Measurements from ENCODE around the gene PALD1.
"Not testable (repeated sequence)": the region's sequence is repeated elsewhere in the genome, so short reads cannot be mapped to it uniquely, and the experiment has no call there.

PALD1 gene

DNA sequence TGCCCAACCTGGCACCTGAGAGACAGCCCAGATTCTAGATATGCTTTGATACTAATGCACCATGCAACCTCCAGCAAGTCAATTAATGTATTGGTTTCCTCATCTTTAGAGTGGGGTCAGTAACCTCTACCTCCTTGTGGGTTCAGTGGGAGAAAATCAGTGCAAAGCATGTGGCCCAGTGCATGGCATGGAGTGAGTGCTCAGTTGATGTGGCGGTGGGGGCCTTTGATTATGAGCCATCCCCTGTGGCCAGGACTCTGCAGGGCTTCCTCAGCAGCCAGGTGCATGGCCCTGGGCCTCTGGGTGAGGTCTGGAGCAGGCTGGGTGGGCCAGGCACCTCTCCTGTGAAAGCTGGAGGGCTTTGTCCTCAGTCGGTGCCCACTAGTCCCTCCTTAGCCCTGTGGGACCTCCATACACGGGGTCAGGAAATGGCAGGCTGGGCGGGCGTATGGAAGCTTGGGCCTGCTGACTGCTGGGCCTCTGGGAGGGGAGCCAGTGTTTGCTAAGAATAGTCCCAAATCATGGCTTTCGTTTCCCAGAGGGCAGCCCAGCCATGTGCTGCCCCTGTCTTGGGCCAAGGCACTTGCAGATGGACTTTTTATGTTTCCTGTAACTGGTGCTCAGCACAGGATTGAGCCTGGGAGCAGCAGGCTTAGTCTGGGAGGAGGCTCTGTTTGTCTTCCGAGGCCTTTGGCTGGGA, 3.4 kb downstream of the PALD1 start:
- no peak for DNase-seq (ENCODE audit: low read depth, low spot score)

DNA sequence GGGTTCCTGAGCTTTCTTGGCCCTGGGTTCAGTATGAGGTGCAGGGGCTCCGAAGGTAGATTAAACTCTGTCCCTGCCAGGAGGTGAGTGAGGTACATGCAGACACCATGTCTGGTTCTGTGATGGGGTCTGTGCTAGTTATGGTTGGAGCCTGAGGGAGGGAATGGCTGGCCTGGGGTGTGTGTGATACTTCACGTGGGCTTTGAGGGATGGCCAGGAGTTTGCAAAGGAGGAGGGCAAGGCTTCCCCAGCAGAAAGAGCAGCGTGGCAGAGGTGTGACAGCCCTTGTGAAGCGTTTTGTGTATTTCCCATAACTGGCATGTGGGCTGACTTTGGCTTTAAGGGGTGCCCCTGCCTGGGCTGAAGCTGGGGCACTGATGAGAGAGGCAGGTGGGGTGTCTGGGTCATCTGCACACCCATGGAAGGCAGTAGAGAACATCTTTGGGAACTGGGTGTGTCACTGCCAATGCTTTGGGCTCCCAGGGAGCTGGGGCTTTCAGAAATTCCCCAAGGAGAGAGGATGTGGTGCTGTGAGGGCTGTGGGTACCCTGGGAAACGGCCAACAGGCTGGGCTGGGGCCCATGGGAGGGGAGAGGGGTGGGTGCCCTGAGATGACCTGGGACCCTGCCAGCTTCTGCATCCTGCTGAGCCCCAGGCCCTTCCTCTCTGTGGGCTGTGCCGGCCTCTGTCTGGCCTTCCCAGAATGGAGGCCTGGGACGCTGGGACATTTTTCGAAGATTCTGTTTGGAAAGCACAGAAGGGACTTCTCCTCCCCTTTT, 4.6 kb downstream of the PALD1 start:
- DNase-seq (ENCODE audit: low read depth, low spot score) = no peak

DNA sequence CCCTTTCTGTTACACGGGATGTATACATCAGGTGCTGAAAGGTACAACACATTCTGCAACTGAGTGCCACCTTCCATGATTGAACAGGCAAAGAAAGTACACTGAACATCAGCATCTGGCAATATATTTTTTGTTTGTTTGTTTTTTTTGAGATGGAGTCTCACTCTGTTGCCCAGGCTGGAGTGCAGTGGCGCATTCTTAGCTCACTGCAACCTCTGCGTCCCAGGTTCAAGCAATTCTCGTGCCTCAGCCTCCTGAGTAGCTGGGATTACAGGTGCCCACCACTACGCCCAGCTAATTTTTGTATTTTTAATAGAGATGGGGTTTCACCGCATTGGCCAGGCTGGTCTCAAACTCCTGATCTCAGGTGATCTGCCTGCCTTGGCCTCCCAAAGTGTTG, 5.3 kb downstream of the PALD1 start:
- DNase-seq (ENCODE audit: low read depth, low spot score) = not testable (repeated sequence)

DNA sequence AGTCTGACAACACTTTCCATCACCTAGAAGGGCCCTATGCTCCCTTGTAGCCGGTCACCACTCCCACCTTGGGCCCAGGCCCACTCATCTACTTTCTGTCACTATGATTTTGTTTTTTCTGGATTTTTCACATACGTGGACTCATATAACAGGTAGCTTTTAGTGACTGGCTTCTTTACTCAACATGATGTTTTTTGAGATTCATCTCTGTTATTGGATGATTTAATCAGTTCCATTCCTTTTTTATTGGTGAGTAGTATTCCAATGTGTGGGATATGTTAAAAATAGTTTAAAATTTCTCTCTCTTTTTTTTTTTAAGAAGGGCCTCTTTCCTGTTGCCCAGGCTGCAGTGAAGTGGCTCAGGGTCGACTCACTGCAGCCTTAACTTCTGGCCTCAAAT, 9.3 kb downstream of the PALD1 start:
- no peak for DNase-seq (ENCODE audit: low read depth, low spot score)

DNA sequence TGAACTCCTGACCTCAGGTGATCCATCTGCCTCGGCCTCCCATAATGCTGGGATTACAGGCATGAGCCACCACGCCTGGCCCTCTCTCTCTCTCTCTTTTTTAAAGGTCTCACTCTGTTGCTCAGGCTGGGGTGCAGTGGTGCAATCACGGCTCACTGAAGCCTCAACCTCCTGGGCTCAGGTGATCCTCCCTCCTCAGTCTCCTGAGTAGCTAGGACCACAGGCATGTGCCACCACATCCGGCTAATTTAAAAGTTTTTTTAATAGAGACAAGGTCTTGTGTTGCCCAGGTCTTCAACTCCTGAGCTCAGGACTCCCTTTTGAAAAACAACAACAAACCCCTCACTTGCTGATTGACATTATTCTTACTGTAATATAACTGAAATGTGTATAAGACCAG, 11.6 kb downstream of the PALD1 start:
- DNase-seq (ENCODE audit: low read depth, low spot score) = no peak

DNA sequence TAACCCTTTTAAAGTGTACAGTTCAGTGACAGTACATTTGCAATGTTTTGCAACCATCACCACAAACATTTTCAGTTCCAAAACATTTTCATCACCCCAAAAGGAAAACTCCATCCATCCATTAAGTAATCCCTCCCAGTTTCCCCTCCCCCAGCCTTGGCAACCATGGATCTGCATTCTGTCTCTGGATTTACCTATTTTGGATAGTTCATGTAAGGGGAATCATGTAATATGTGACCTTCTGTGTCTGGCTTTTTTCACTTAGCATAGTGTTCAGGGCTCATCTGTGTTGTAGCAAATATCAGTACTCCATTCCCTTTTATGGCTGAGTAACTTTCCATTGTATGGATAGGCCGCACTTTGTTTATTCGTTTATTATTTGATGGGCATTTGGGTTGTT, 13.0 kb downstream of the PALD1 start:
- no peak for DNase-seq (ENCODE audit: low read depth, low spot score)

DNA sequence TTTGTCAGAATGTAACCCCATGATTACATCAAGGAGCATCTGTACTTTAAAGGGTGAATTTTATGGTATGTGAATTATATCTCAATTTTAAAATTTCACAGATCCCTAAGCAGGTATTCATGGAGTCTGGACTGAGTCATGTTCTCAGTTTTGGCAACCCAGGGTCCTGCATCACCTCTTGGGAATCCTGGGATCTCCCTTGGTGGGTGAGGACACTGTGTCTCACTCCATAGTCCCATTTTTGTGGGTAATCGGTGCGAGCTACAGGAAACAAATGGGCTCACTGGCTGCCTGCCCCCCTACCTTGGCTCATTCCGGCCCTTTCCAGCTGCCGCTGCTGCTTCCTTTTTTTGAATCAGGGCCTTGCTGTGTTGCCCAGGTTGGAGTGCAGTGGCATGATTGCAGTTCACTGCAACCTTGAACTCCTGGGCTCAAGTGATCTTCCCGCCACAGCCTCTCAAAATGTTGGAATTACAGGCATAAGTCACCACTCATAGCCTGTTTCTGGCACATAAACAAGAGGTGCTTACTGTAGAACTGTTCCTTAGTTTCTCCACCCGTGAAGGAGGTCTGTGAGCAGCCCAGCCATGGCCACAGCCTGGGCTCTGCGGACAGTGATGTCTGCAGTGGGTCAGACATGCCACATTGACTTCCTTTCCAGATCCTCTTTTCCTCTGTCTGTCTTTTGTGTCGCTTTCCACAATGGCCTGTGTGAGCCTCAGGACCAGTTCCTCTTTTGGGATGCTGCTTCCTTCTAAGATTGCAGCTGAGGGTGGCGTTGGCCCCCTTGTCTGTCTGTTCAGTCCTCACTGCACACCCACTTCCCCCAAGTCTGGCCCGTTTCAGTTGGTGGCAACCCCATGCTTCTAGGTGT, 14.5 kb downstream of the PALD1 start:
- no peak for DNase-seq (ENCODE audit: low read depth, low spot score)

DNA sequence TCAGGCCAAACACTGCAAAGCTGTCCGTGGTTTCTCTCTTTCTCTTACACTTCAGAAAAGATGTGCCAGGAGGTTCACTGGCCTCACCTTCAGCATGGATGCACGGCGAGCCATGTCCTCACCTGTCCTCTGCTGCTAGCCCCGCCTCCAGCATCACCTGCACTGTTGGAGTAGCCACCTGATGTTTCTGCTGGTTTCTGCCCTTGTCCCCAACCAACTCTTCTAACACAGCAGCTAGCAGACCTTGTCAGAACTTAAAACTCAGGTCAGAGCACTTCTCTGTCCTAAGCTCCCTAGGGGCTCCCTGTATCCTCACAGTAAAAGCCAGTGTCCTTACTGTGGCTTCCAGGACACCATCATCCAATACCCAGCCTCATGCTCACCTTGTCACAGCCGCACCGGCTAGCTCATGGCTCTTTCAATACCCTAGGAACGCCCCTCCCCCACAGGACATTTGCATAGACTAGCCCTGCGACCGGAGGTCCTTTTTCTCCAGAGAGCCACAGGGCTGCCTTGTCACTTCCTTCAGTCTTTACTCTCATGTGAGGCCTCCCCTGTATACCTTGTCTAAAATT, 15.2 kb downstream of the PALD1 start:
- peak; percentile 82 for DNase-seq (ENCODE audit: low read depth, low spot score)

DNA sequence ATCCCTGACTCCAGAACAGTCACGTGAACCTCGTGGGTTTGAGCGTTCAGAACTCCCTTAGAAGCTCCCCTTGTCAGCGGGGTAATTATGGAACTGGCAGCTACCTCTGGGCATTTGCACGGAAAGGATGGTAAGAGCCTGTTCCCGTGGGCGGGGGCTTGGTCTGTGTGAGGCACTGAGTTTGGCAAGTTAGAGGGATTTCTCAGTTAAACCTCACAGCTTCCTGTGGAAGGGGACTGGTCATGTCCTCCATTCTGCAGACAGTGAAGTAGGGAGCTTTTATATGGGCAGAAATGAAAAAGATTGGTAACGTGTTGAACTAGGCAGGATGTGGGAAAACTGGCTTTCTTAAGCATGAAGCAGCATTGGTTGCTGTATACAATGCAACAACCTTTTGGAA, 16.0 kb downstream of the PALD1 start:
- no peak for DNase-seq (ENCODE audit: low read depth, low spot score)

DNA sequence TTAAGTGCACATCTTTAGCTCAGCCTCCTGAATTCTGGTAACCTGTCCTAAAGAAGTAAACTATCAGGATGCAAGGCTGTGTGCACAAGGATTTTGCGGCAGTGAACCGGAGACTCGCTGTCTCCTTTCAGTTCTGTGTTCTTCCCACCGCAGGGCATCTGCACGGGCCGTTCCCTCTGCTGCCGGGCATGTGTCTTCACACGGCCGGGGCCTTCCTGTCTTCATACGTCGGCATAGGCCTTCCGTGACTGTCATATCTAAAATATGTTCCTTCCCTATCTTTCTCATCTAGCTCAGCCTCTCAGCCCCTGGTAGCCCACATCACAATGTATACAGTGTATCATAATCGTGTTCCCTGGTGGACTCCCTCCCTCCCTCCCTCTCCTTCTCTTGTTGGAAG, 16.4 kb downstream of the PALD1 start:
- DNase-seq (ENCODE audit: low read depth, low spot score) = no peak

DNA sequence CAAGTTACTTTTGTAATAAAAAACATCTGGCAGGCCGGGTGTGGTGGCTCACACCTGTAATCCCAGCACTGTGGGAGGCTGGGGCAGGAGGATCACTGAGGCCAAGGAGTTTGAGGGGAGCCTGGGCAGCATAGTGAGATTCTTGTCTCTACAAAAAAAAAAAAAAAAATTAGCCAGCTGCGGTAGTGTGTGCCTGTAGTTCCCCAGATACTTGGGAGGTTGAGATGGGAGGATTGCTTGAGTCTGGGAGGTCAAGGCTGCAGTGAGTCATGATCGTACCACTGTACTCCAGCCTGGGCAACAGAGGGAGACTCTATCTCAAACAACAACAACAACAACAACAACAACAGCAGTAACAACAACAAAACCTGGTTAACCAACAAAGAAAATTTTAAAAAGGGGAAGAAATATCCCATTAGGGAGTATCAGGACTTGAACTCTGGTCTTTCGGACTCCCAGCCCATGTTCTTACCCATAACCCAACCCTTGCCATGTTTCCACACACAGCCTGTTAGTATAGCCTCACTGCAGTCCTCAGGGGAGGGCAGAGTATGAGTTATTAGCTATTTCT, 17.2 kb downstream of the PALD1 start:
- no peak for DNase-seq (ENCODE audit: low read depth, low spot score)

DNA sequence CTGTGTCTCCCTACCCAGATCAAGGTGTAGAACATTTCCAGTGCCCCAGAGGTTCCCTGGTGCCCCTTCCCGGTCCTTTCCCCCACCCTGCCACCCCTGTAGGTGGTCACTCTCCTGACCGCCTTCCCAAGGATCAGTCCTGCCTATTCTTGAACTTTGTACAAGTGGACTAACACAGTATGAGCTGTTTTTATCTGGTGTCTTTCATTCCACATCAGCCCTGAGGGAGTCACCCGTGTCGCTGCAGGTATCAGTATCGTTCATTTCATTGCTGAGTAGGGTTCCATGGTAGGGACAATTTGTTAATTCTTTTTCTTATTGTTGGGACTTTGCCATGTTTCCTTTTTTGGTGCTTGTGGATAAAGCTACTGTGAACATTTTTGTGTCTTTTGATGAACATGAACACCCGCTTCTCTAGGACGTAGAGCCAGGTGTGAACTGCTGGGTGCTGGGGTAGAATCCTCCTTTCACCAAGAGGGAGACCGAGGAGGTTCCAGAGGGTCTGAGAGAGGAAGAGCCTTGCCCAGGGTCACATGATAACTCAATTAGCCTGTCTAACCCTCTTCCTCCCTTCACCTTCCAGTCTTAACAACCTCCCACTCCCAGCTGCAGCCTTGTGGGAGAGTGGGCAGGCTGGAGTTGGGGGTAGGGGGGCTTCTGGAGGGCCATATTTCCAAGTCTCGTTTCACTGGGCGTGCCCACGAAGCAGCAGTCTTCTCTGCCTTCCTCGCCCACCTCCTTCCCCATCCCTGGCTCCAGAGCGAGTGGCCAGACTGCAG, 18.0 kb downstream of the PALD1 start:
- DNase-seq (ENCODE audit: low read depth, low spot score) = no peak

DNA sequence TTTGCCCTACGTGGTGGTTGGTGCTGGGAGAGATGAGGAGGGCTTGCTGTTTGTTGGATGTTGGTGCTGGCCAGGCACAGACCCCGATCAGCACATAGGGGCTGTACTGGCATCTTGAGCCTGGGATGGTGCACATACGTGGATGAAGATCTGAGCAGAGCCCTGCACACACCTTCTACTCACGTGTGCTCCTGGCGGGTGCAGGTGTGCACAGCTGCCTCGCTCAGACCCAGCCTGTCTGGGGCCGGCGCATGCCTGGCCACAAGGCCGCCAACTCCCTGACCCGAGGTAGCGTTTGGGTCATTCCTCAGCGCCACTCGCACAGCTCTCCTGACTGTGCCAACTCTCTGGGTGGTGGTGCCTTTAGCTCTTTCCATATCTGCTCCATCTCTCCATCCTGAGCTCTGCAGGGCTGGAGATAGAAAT, 18.6 kb downstream of the PALD1 start:
- DNase-seq (ENCODE audit: low read depth, low spot score) = no peak

DNA sequence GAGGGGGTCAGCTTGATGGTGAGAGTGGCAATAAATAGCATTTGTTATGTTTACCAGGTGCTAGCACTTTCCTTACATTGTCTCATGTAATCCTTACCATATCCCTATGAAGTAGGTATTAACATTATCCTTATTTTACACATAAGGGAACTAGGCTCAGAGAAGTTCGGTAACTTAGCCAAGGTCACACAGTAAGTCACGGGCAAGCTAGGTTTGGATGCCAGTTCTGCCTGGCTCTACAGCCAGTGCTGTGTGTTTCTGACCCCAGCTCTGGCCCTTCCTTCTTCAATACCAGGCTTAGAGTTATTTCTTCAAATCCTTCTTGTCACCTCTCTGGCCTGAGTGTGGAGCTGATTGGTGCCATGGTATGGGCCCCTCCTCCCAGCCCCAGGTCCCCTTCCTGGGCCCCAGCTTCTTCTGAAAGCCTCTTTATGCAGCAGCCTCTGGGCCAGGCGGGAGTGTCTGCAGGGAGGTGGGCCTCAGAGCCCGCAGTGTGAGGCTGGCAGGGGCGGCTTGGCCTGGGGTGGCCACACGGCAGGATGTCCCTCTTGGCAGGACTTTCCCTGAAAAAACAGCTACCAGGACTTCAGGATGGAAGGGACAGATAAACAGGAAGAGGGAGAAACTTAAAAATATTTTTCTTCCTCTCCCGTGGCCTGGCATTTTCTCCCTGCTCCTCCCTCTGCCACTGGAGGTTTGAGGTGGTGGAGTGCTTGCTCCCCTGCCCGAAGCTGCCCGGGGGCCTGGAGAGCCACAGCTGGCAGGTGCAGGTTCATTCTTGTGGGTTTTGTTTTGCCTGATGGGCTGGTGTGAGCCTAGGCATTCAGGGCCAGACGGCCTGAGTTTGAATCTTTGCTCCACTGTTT, 20.6 kb downstream of the PALD1 start:
- DNase-seq (ENCODE audit: low read depth, low spot score) = no peak

DNA sequence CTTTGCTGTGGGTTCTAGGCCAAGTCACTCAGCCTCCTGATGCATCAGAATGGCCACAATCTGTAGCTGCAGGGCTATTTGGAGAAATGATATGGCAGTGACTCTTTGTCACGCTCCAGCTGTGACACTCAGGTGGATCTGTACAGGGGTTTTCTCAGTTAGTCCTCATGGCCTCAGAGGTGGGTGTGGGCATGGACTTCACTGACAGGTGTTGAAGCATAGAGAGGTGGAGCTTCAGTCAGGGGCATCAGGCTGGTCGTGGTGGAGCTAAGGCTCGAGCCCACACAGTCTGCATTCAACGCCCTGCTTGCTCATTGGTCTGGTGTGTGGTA, 21.2 kb downstream of the PALD1 start:
- no peak for DNase-seq (ENCODE audit: low read depth, low spot score)

DNA sequence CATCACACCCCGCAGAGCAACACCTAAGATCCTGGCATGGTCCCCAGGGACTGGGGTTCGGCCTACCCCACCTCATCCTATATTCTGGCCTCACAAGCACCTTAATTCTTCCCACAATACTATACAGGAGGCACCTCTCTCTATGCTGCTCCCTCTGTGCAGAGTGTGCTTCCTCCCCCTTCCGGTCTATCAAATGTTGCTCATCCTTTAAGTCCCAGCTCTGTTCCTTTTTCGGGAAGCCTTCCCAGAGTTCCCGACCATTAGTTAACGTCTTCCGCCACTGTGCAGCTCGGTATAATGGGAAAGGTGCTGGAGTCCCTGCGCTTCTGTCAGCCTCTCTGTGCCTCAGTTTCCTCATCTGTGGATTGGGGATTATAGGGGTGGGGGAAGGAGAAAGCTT, 21.8 kb downstream of the PALD1 start:
- no peak for DNase-seq (ENCODE audit: low read depth, low spot score)

DNA sequence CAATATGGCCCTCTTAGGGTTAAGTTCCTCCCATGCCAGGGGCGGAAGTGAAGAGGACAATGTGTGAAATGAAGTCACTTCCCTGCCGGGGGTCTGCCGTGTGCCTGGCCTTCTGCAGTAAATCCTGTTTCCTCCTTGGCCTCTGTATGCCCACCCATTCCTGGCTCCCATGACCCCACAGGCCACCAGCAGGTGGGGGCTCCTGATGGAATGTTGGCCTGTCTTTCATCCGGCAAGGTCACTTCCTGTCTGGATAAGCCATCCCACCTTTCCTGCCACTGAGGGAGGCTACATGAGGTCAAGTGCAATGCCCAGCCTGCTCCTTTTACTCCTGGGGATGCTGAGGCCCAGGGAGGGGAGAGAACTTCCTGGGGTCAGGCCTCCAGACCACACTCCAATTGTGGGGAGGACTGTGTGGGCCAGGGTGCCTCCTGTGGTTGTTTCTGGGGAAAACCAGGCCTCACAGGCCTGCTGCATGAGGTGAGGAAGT, 22.3 kb downstream of the PALD1 start:
- DNase-seq (ENCODE audit: low read depth, low spot score) = no peak

DNA sequence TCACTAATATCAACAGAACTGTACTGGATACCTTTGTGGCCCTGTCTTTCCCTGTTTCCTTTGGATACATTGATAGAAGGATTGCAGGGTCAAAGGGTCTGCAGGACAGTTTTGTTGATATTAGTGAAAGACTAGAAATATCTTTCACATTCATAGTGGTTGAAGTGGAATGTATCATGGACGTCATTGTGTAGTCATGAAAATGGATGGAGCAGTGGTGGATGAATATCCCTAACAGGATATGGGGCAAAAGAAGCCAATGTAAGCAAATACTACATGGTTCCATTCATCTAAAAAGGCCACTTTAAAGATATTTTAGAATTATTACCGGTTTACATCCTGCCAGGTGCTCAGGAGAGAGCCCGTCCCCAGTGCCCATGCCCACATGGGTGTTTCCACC, 23.8 kb downstream of the PALD1 start:
- no peak for DNase-seq (ENCODE audit: low read depth, low spot score)

DNA sequence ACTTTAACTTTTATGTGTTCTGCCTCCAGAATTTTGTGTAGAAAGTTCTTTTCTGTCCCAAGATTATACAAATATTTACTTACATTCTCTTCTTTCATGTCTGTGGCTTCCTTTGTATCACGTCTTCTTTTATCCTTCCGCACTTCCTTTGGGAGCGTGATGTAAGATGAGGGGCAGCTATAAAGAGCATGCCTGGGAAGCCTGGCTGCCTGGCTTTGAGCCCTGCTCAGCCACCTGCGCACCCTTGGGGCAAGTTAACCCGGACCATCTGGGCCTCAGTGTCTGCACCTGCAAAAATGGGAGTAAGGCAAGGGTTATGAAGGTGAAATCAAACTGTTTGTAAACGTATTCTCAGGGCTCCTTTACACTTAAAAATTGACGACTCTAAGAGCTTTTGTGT, 25.2 kb downstream of the PALD1 start:
- DNase-seq (ENCODE audit: low read depth, low spot score) = no peak
